Measurements from ENCODE around the gene SLC35G1.
A peak's percentile ranks its signal among the peaks of the same experiment; 100 is the strongest.

SLC35G1 gene

GRCh38 chr10:93876381-93876780 lies 17.4 kb upstream of the SLC35G1 start:
- no peak for DNase-seq (ENCODE audit: low read depth, low spot score)

DNA sequence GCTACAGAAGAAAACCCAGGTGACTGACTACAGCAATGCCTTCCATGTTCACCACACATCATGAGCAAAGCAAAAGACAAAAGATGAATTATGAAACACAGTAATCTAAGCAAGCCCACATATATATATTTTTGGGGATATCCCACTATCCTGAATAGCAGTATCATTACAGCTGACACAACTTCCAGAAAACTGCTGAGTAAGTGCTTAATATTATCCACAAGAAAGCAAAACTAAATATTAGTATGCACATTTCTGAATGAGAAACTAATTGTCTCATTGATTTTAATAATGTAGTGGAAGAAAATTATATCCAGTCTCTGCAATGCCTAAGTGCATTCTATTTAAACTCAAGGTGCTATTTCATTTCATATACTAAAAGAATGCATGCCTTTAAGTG lies 14.5 kb upstream of the SLC35G1 start:
- no peak for DNase-seq (ENCODE audit: low read depth, low spot score)

GRCh38 chr10:93894516-93895378 lies 969 bp downstream of the SLC35G1 start:
- no peak for DNase-seq (ENCODE audit: low read depth, low spot score)

DNA sequence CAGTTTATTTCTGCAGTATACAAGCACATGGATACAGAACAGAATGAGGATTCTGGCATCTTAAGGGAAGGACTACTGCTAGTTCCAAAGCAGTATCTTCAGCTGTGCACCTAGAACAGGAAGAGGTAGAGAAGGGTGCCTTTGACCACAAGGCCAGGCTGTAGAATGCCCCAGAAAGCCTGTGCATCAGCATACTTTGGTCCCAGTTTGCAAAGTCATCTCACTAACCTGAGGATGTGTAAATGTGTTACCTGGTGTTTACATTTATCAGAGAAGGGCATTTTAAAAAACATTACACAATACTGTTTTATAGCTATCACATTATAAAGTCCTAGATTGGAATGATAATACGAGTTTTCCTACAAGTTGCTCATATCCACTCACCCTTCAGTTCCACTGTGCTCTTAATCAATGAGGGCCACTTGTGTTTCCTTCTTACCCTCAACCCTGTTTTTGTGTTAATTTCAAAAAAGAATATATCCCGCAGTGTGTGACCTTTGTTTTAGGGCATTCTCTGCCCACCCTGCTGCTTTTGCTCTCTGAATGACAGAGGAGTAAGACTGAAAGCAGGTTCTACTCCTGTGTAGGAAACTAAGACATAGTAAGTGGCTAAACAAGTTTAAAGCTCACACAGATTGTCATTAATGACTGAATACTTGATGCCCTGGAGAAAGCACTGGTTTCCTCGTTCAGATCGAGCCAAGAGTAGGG lies 3.4 kb downstream of the SLC35G1 start:
- DNase-seq (ENCODE audit: low read depth, low spot score), result no peak

DNA sequence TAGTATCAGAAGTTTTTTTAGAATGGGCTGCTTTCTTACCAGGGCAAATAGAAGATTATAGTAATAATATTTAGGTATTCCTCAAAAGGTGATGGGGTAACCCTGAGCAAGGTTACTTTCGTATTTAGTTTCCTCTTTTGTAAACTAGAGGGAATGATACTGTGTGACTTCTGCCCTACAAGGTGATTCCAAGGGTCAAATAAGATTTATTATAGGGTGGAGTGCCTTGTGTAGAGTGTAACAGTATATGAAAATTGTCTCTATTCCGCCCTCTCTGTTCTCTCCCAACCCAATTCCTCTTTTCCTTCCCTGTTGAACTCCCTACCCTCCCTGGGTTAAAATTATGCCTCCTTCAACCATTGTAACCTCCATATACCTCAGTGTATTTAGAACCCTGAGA lies 5.3 kb downstream of the SLC35G1 start:
- DNase-seq (ENCODE audit: low read depth, low spot score), result no peak

DNA sequence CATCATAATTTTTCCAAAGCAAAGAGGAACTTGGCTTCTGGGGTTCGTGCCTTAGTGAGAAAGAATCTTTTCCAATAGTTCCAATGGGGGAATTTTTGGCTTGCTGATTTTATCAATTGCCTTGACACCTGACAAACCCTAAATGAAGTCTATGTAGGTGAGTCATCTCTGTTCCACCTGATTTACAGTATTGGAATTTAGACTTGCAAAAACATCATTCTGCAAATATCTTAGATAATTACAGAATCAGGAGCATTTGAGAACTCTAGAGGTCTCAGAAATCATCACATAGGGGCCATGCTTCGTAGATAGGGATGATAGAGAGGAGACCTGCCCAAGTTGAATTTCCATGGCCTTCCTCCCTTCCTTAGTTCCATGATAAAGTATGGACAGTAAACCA lies 9.3 kb downstream of the SLC35G1 start:
- DNase-seq (ENCODE audit: low read depth, low spot score), result no peak

DNA sequence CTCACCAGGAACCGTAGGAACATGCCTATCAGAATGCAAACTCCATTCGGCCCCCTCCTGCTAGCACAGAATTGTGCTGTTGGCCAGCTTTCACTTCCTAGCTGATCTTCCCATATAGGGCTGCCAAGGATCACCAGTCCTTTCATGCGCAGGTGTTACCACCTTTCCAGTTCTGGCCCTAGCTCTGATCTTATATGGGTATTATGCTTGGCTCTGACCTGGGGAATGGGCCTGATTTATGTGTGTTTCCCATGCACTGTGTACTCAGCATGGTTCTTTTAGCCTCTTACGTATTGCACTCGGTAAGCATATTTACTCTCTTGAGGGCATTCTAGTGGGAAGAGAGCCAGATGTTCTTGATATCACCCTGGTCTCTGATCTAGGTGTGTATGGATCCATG lies 11.1 kb downstream of the SLC35G1 start:
- no peak for DNase-seq (ENCODE audit: low read depth, low spot score)

GRCh38 chr10:93907059-93907458 lies 13.3 kb downstream of the SLC35G1 start:
- DNase-seq (ENCODE audit: low read depth, low spot score), result no peak

- no peak for DNase-seq (ENCODE audit: low read depth, low spot score)
Observed at GRCh38 chr10:93911866-93912265, 18.1 kb downstream of the SLC35G1 start.

DNA sequence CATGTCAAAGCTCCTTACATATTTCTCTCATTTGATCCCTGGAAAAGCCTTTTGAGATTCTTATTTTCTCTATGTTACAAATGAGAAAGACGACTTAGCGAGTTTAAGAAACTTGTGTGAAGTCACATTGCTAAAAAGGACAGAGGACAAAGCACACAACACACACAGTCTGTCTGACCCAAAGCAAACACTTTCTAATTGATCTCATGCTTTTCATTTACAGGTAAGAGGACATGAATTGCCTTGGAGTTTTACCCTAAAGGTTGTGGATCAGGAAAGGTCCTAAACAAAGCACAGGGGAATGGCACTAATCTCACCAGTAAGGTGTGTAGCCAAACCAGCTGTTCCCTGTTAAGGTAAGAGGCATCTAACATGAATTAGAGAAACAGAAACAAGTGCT lies 18.7 kb downstream of the SLC35G1 start:
- no peak for DNase-seq (ENCODE audit: low read depth, low spot score)

GRCh38 chr10:93913706-93914105 lies 19.9 kb downstream of the SLC35G1 start:
- DNase-seq (ENCODE audit: low read depth, low spot score), result no peak

GRCh38 chr10:93915598-93915997 lies 21.8 kb downstream of the SLC35G1 start:
- DNase-seq (ENCODE audit: low read depth, low spot score), result peak; percentile 75

- no peak for DNase-seq (ENCODE audit: low read depth, low spot score)
Observed at GRCh38 chr10:93916257-93917063, 22.7 kb downstream of the SLC35G1 start.

DNA sequence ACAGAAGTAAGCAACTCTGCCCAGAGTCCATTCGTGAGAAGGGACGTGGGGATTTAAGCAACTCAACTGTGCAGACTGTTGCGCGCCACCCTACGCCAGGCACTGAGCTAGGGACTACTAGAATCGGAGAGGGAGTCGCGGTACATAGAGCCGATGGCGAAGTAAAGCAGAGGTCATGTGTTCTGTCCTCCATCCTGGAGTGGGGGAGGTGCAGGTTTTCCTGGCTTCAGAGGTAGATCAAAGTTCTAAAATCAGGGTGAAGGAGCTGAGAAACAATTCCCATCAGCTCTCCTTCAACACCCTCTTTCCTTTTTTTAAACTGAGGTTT lies 23.2 kb downstream of the SLC35G1 start:
- no peak for DNase-seq (ENCODE audit: low read depth, low spot score)

- no peak for DNase-seq (ENCODE audit: low read depth, low spot score)
Observed at GRCh38 chr10:93917821-93918220, 24.0 kb downstream of the SLC35G1 start.

GRCh38 chr10:93921338-93921737 lies 27.6 kb downstream of the SLC35G1 start:
- DNase-seq (ENCODE audit: low read depth, low spot score), result no peak

GRCh38 chr10:93926613-93927012 lies 32.8 kb downstream of the SLC35G1 start:
- no peak for DNase-seq (ENCODE audit: low read depth, low spot score)

- no peak for DNase-seq (ENCODE audit: low read depth, low spot score)
Observed at GRCh38 chr10:93938140-93938539, 44.4 kb downstream of the SLC35G1 start.

DNA sequence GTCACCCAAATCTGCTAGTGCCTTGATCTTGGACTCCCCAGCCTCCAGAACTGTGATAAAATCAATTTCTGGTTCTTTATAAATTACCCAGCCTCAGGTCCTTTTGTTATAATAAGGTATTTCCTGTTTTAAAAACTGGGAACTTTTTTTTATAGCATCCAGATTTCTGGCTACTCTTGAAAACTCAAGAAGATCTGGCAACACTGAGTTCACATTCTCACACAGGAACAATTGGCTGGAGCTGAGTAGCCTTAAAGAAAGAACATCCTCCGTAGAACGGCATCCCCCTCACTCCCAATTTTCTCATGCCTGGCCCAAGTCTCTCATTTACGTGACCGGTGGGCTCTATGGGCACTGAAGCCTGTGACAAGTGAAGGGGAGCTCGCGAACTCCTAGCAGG lies 47.1 kb downstream of the SLC35G1 start:
- no peak for DNase-seq (ENCODE audit: low read depth, low spot score)

GRCh38 chr10:93941606-93942005 lies 47.8 kb downstream of the SLC35G1 start:
- no peak for DNase-seq (ENCODE audit: low read depth, low spot score)

- no peak for DNase-seq (ENCODE audit: low read depth, low spot score)
Observed at GRCh38 chr10:93945819-93946218, 52.0 kb downstream of the SLC35G1 start.

- no peak for DNase-seq (ENCODE audit: low read depth, low spot score)
Observed at GRCh38 chr10:93947055-93947454, 53.3 kb downstream of the SLC35G1 start.
